ENCODE data around the gene CNTNAP2. TPM values are rescaled to one million over a fixed set of nuclear protein-coding genes. Genes with fewer than 3 reads are reported as not detected.

CNTNAP2 gene
- total and polyA plus RNA-seq, 9 of the 15 experiments (the other 6 are each of a cell fraction or from before 2014, with no cell fraction given), result 0.04 to 0.62 (median 0.09) TPM; not detected in 4

DNA sequence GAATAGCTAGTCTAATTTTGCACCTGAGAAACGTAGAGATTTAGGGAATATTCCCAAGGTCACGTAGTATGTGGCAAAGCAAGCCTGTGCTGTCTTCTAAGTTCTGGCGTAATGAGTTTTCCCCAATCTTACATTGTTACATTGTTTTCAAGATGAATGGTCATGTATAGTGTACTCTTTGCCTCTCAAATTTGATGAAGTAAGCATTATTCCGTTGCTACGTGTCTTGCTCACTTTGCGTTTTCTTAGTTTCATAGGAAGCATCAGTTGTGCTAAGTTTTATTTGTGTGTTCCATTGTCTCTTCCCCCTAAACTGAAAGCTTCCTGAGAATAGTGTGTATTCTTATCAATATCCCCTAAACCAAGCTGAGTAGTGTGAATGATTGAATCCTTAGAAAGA lies 1836.3 kb downstream of the CNTNAP2 start (continued):
- TF ChIP-seq KAT7 (CRISPR knock-in tag; IDR thresholded peaks at IDR 0.05; ENCODE audit: borderline replicate concordance) (no peak), MAFF (IDR thresholded peaks at IDR 0.05; ENCODE audit: low read length) (peak; percentile 67)

DNA sequence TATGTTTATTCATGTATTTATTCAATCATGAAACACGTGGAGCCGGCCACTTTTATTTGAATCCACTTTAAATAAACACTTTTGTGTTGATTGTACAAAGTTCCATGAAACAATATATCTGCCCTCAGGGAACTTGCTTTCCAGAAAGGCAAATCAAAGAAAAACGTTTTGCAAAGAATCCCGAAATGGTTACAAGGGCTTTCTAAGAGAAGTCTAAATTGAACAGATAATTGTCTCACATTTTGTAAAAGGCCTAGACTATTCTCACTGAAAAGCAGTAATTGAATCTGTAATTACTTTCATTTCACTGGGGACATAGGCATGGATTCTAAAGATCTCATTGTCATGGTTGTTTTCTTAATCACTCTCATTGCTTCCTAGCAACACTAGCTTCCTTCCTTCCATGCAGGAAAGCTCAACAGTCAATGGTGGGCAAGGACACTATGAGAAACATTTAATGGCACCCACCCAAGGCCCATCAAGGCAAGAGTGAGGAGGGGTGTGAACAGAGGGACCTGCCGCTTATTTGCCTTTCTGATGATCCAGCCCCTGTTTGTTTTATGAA lies 1851.5 kb downstream of the CNTNAP2 start:
- no peak for DNase-seq (ENCODE audit: extremely low read depth in 1 of 4, low spot score in 3 of 4)
- Histone ChIP-seq H3K36me3 (ENCODE audit: control insufficient read depth, insufficient read depth, low read length) (no peaks in the 10 kb centered on the region), H3K79me2 (ENCODE audit: control insufficient read depth, insufficient read depth, low read length) (no peaks in the 10 kb centered on the region), H3K27ac (ENCODE audit: extremely low read depth, low read depth, low read length) (no peak overlapping the region), H3K9ac (ENCODE audit: insufficient read depth in 1 of 2, low read depth in 2 of 2, low read length in 2 of 2) (no peak overlapping the region), H3K4me1 (replicated peaks in 1 of 2; ENCODE audit: control insufficient read depth in 2 of 2, insufficient read depth in 2 of 2, low read length in 2 of 2) (no peaks in the 10 kb centered on the region), H4K20me1 (replicated peaks; ENCODE audit: control insufficient read depth, insufficient read depth, low read length) (no peaks in the 10 kb centered on the region), H3K4me2 (ENCODE audit: insufficient read depth, low read length) (no peak overlapping the region), H2AFZ (ENCODE audit: low read depth, low read length) (no peak overlapping the region), H3K4me3 (no peak overlapping the region), H3K9me1 (ENCODE audit: control insufficient read depth, insufficient read depth, low read length) (no peaks in the 10 kb centered on the region), H3K27me3 (ENCODE audit: control insufficient read depth in 2 of 2, insufficient read depth in 2 of 2, low read length in 2 of 2) (no peaks in the 10 kb centered on the region), H3K9me3 (replicated peaks; ENCODE audit: control insufficient read depth, insufficient read depth, low read depth, low read length) (no peaks in the 10 kb centered on the region)
- no TSS peak for BruUV-seq (replicated peaks)
- 5% methylated on average over 5 of the region's 5 CpGs for WGBS (ENCODE audit: insufficient coverage, low coverage, missing lambda C conversion rate)
- ChIA-PET CTCF (ENCODE audit: low intra/inter-chr PET ratio) (no interaction called here), POLR2A (no interaction called here)
- FAIRE-seq, result no peak
- in situ Hi-C loops (cut with MboI) (no loop called here), intact Hi-C loops (cut with micrococcal nuclease) (no loop called here)
- no peak for TF ChIP-seq KHSRP (IDR thresholded peaks at IDR 0.05)
- TF ChIP-seq ZSCAN32 (CRISPR knock-in tag; IDR thresholded peaks at IDR 0.05), result no peak
- no peak for TF ChIP-seq ZNF785 (CRISPR knock-in tag; IDR thresholded peaks at IDR 0.05)
- no peak for TF ChIP-seq PHB2 (IDR thresholded peaks at IDR 0.05; ENCODE audit: low read depth)
- TF ChIP-seq GTF2E2 (tag; IDR thresholded peaks at IDR 0.05), result no peak
- no peak for TF ChIP-seq IRF2 (CRISPR knock-in tag; IDR thresholded peaks at IDR 0.05)
- TF ChIP-seq, protein P1, sequence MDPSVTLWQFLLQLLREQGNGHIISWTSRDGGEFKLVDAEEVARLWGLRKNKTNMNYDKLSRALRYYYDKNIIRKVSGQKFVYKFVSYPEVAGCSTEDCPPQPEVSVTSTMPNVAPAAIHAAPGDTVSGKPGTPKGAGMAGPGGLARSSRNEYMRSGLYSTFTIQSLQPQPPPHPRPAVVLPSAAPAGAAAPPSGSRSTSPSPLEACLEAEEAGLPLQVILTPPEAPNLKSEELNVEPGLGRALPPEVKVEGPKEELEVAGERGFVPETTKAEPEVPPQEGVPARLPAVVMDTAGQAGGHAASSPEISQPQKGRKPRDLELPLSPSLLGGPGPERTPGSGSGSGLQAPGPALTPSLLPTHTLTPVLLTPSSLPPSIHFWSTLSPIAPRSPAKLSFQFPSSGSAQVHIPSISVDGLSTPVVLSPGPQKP (CRISPR knock-in tag; IDR thresholded peaks at IDR 0.05), result no peak
- no peak for TF ChIP-seq GATAD2B (IDR thresholded peaks at IDR 0.05; ENCODE audit: borderline replicate concordance)
- no peak for TF ChIP-seq E2F3 (CRISPR knock-in tag; IDR thresholded peaks at IDR 0.05)
- no peak for TF ChIP-seq NELFE (IDR thresholded peaks at IDR 0.05; ENCODE audit: insufficient read depth, insufficient read length)
- TF ChIP-seq ZNF217 (CRISPR knock-in tag; IDR thresholded peaks at IDR 0.05), result no peak
- no peak for TF ChIP-seq SMC3 (conservative IDR thresholded peaks at IDR 0.05; ENCODE audit: insufficient read depth, low read depth, low read length)
- no peak for TF ChIP-seq CHD1 (IDR thresholded peaks at IDR 0.05; ENCODE audit: low read length)
- no peak for TF ChIP-seq NR4A1 (CRISPR knock-in tag; IDR thresholded peaks at IDR 0.05)
- TF ChIP-seq NR4A1 (tag; IDR thresholded peaks at IDR 0.05), result no peak
- TF ChIP-seq CBX5 (IDR thresholded peaks at IDR 0.05; ENCODE audit: borderline replicate concordance, low read depth), result no peak
- no peak for TF ChIP-seq PRMT5 (CRISPR knock-in tag; IDR thresholded peaks at IDR 0.05)
- no peak for ATAC-seq
